ENCODE data around the gene ITGB1BP1. TPM values are rescaled to one million over a fixed set of nuclear protein-coding genes. Genes with fewer than 3 reads are reported as not detected.

ITGB1BP1 gene
- total and polyA plus RNA-seq, 5 experiments from 2014 or later, result 60.2 to 136 (median 122) TPM

GRCh38 chr2:9360110-9360509 lies 63.2 kb downstream of the ITGB1BP1 start:
- DNase-seq (no peak), ATAC-seq (no peak)
- Mint-ChIP-seq H3K36me3 (no peaks in the 10 kb centered on the region), H3K27ac (no peak overlapping the region), H3K4me1 (no peaks in the 10 kb centered on the region), H3K4me3 (no peak overlapping the region), H3K9me3 (no peaks in the 10 kb centered on the region), H3K27me3 (peaks cover 3 to 21% (median 8%) of the 10 kb centered on the region in 5 donors)
- POLR2A ChIA-PET, result no interaction called here

- DNase-seq (no peak), ATAC-seq (no peak)
- H3K4me3 Mint-ChIP-seq, result no peak overlapping the region
- H3K9me3 Mint-ChIP-seq, result no peaks in the 10 kb centered on the region
- H3K27me3 Mint-ChIP-seq, result peaks cover 3 to 19% (median 9%) of the 10 kb centered on the region in 5 donors
- no peaks in the 10 kb centered on the region for H3K36me3 Mint-ChIP-seq
- no peaks in the 10 kb centered on the region for H3K4me1 Mint-ChIP-seq
- H3K27ac Mint-ChIP-seq, result no peak overlapping the region
- POLR2A ChIA-PET, result interaction anchor here (0.5 kb wide), 1 partner anchor 34 kb away, joined by 3 read pairs; no protein-coding TSS in a partner anchor
Observed at GRCh38 chr2:9359463-9359862, 63.9 kb downstream of the ITGB1BP1 start.

- Mint-ChIP-seq H3K4me1 (no peaks in the 10 kb centered on the region), H3K27me3 (peaks cover 4 to 21% (median 9%) of the 10 kb centered on the region in 5 donors)
Observed at GRCh38 chr2:9358846-9359245, 64.5 kb downstream of the ITGB1BP1 start.

GRCh38 chr2:9356261-9356660 lies 67.1 kb downstream of the ITGB1BP1 start:
- POLR2A ChIA-PET, result no interaction called here
- no peak overlapping the region for H3K27ac Mint-ChIP-seq
- no peaks in the 10 kb centered on the region for H3K4me1 Mint-ChIP-seq
- H3K9me3 Mint-ChIP-seq, result no peaks in the 10 kb centered on the region
- ATAC-seq, result no peak
- no peak overlapping the region for H3K4me3 Mint-ChIP-seq
- H3K27me3 Mint-ChIP-seq, result peaks cover 5 to 30% (median 10%) of the 10 kb centered on the region in 5 donors
- no peak for DNase-seq
- H3K36me3 Mint-ChIP-seq, result no peaks in the 10 kb centered on the region

More at GRCh38 chr2:9358846-9359245, 64.5 kb downstream of the ITGB1BP1 start:
- no peak overlapping the region for H3K27ac Mint-ChIP-seq
- no peak overlapping the region for H3K4me3 Mint-ChIP-seq
- no peaks in the 10 kb centered on the region for H3K36me3 Mint-ChIP-seq
- ATAC-seq (no peak), DNase-seq (no peak)
- no peaks in the 10 kb centered on the region for H3K9me3 Mint-ChIP-seq
- POLR2A ChIA-PET, result interaction anchor here (0.5 kb wide), 1 partner anchor 35 kb away, joined by 3 read pairs; no protein-coding TSS in a partner anchor

GRCh38 chr2:9355716-9356115 lies 67.6 kb downstream of the ITGB1BP1 start:
- Mint-ChIP-seq H3K9me3 (no peaks in the 10 kb centered on the region), H3K36me3 (no peaks in the 10 kb centered on the region), H3K4me3 (no peak overlapping the region), H3K4me1 (no peaks in the 10 kb centered on the region), H3K27me3 (peaks cover 5 to 30% (median 10%) of the 10 kb centered on the region in 5 donors), H3K27ac (no peak overlapping the region)
- POLR2A ChIA-PET, result no interaction called here
- ATAC-seq, result no peak
- no peak for DNase-seq

GRCh38 chr2:9355270-9355669 lies 68.1 kb downstream of the ITGB1BP1 start:
- Mint-ChIP-seq H3K27ac (no peak overlapping the region), H3K36me3 (no peaks in the 10 kb centered on the region), H3K4me1 (no peaks in the 10 kb centered on the region), H3K4me3 (no peak overlapping the region), H3K9me3 (no peaks in the 10 kb centered on the region), H3K27me3 (peaks cover 5 to 30% (median 10%) of the 10 kb centered on the region in 5 donors)
- DNase-seq (no peak), ATAC-seq (no peak)
- POLR2A ChIA-PET, result no interaction called here

GRCh38 chr2:9354318-9354717 lies 69.0 kb downstream of the ITGB1BP1 start:
- H3K27ac Mint-ChIP-seq, result no peak overlapping the region
- DNase-seq (no peak), ATAC-seq (no peak)
- no peaks in the 10 kb centered on the region for H3K4me1 Mint-ChIP-seq
- H3K4me3 Mint-ChIP-seq, result no peak overlapping the region
- POLR2A ChIA-PET, result interaction anchor here (1.1 kb wide), 1 partner anchor 11 kb away, joined by 3 read pairs; no protein-coding TSS in a partner anchor
- peaks cover 5 to 30% (median 10%) of the 10 kb centered on the region in 5 donors for H3K27me3 Mint-ChIP-seq
- no peaks in the 10 kb centered on the region for H3K9me3 Mint-ChIP-seq
- no peaks in the 10 kb centered on the region for H3K36me3 Mint-ChIP-seq

Other genes starting within 250 kb of the ITGB1BP1 start
- gene ASAP2, start 216.7 kb downstream of the ITGB1BP1 start, total RNA-seq, result not detected
- gene ASAP2, start 216.7 kb downstream of the ITGB1BP1 start, polyA plus RNA-seq, result not detected
- 10 to 100 TPM; 28.7 to 28.8 TPM for gene CPSF3, start 126 bp upstream of the ITGB1BP1 start, total RNA-seq
- gene CPSF3, start 126 bp upstream of the ITGB1BP1 start, polyA plus RNA-seq, result 10 to 100 TPM; 21.3 to 32.3 (median 24.4) TPM
- gene IAH1, start 51.0 kb upstream of the ITGB1BP1 start, total RNA-seq, result 10 to 100 TPM; 47.0 to 57.3 TPM
- gene IAH1, start 51.0 kb upstream of the ITGB1BP1 start, polyA plus RNA-seq, result 10 to 100 TPM; 61.8 to 81.5 (median 66.6) TPM
- 10 to 100 TPM; 27.2 to 27.9 TPM for gene ADAM17, start 132.3 kb upstream of the ITGB1BP1 start, total RNA-seq
- 1 to 10 TPM; 6.9 to 7.8 (median 7.7) TPM for gene ADAM17, start 132.3 kb upstream of the ITGB1BP1 start, polyA plus RNA-seq
- 100 to 1,000 TPM in 1 of 2 experiments, 10 to 100 TPM in 1; 99.2 to 113 TPM for gene YWHAQ, start 207.5 kb upstream of the ITGB1BP1 start, total RNA-seq
- gene YWHAQ, start 207.5 kb upstream of the ITGB1BP1 start, polyA plus RNA-seq, result 100 to 1,000 TPM; 195 to 348 (median 236) TPM

Measured in naive thymus-derived CD8-positive, alpha-beta T cell (primary cell).